Activated CD8-positive, alpha-beta memory T cell treated with anti-CD3 and anti-CD28 coated beads for 1 hour (primary cell): Measurements from ENCODE around the gene RAB3IP.
"Not testable (repeated sequence)": the region's sequence is repeated elsewhere in the genome, so short reads cannot be mapped to it uniquely, and the experiment has no call there.

Experiments used
- DNase-seq, 2 donors: peaks; one replicate each; pipeline ENCODE4 v3.0.0-alpha.2; 2020; ENCODE audit warnings: low read depth in 1 of 2; ENCODE audit errors: extremely low read depth in 1 of 2

The RAB3IP gene

GRCh38 chr12:69833696-69834095 is 95.0 kb downstream of the RAB3IP start:
- DNase-seq: no peak

GRCh38 chr12:69834147-69834546 is 95.5 kb downstream of the RAB3IP start:
- DNase-seq: no peak

- DNase-seq: no peak
These were observed 95.9 kb downstream of the RAB3IP start for GRCh38 chr12:69834576-69834975.

GRCh38 chr12:69835081-69835480 is 96.4 kb downstream of the RAB3IP start:
- DNase-seq: no peak

- no peak for DNase-seq
These were observed 97.4 kb downstream of the RAB3IP start for GRCh38 chr12:69836015-69836414.

- DNase-seq: no peak
These were observed 98.5 kb downstream of the RAB3IP start for GRCh38 chr12:69837191-69837590.

- no peak for DNase-seq
These were observed 99.2 kb downstream of the RAB3IP start for GRCh38 chr12:69837657-69838415.

- DNase-seq: no peak
These were observed 102.1 kb downstream of the RAB3IP start for GRCh38 chr12:69840727-69841126.

- DNase-seq: no peak
These were observed 104.9 kb downstream of the RAB3IP start for GRCh38 chr12:69843608-69844007.

- DNase-seq: no peak
These were observed 105.8 kb downstream of the RAB3IP start for GRCh38 chr12:69844416-69844815.

- DNase-seq: no peak
These were observed 106.2 kb downstream of the RAB3IP start for GRCh38 chr12:69844836-69845235.

- DNase-seq: no peak
These were observed 108.3 kb downstream of the RAB3IP start for GRCh38 chr12:69846976-69847375.

- no peak for DNase-seq
These were observed 113.3 kb downstream of the RAB3IP start for GRCh38 chr12:69851976-69852375.

- DNase-seq: not testable (repeated sequence)
These were observed 114.7 kb downstream of the RAB3IP start for GRCh38 chr12:69853176-69853961.

GRCh38 chr12:69866698-69867097 is 128.0 kb downstream of the RAB3IP start:
- DNase-seq: no peak

GRCh38 chr12:69868695-69869094 is 130.0 kb downstream of the RAB3IP start:
- no peak for DNase-seq

- DNase-seq: no peak
These were observed 134.1 kb downstream of the RAB3IP start for GRCh38 chr12:69872804-69873203.
